HCT116 (cell line): Measurements from ENCODE around the gene BIRC6.

Source experiments
- EZH2 ChIP-seq: fragments of 200-600 bp; sonication (generic); IDR thresholded peaks from 2 replicates; pipeline ENCODE4 v1.6.1; 2017; ENCODE audit warnings: antibody characterized with exemption, mixed run types
- FOSL1 ChIP-seq: IDR thresholded peaks from 2 replicates; pipeline ENCODE4 v1.6.1; 2012; ENCODE audit warnings: low read depth

GRCh38 chr2:32562906-32563305, 206.1 kb downstream of the BIRC6 start:
- TF ChIP-seq FOSL1 (no peak), EZH2 (no peak)
